HG02610 (cell line): Measurements from ENCODE around the gene ZBTB8B.
"Not testable (repeated sequence)": the region's sequence is repeated elsewhere in the genome, so short reads cannot be mapped to it uniquely, and the experiment has no call there.

ENCODE experiments used
- ATAC-seq: cut with Tn5 transposase; IDR thresholded peaks from one replicate; pipeline ENCODE4 v1.9.1; 2021; ENCODE audit warnings: mild to moderate bottlenecking, moderate library complexity; ENCODE audit not compliant: unreplicated experiment

Gene ZBTB8B

GRCh38 chr1:32464716-32465577 is at the start of gene ZBTB8B:
TSS of gene ZBTB8B (plus strand) at chr1:32465072. CDS start at chr1:32470625, 5,553 bp downstream.
- ATAC-seq: no peak

GRCh38 chr1:32421775-32422174 is 43.1 kb upstream of the ZBTB8B start:
- no peak for ATAC-seq

- no peak for ATAC-seq
Measured at GRCh38 chr1:32426489-32427255, 38.2 kb upstream of the ZBTB8B start.

GRCh38 chr1:32427264-32427963 is 37.5 kb upstream of the ZBTB8B start:
- ATAC-seq: no peak

- no peak for ATAC-seq
Measured at GRCh38 chr1:32431736-32432400, 33.0 kb upstream of the ZBTB8B start.

- ATAC-seq: no peak
Measured at GRCh38 chr1:32438136-32438535, 26.7 kb upstream of the ZBTB8B start.

- ATAC-seq: not testable (repeated sequence)
Measured at GRCh38 chr1:32438777-32439176, 26.1 kb upstream of the ZBTB8B start.

GRCh38 chr1:32441467-32441866 is 23.4 kb upstream of the ZBTB8B start:
- ATAC-seq: not testable (repeated sequence)

- no peak for ATAC-seq
Measured at GRCh38 chr1:32447469-32448185, 17.2 kb upstream of the ZBTB8B start.

- ATAC-seq: not testable (repeated sequence)
Measured at GRCh38 chr1:32448186-32448772, 16.6 kb upstream of the ZBTB8B start.

GRCh38 chr1:32448773-32449456 is 16.0 kb upstream of the ZBTB8B start:
- no peak for ATAC-seq

- ATAC-seq: not testable (repeated sequence)
Measured at GRCh38 chr1:32449457-32449831, 15.4 kb upstream of the ZBTB8B start.

- ATAC-seq: no peak
Measured at GRCh38 chr1:32454726-32455125, 10.1 kb upstream of the ZBTB8B start.

- no peak for ATAC-seq
Measured at GRCh38 chr1:32455958-32456357, 8.9 kb upstream of the ZBTB8B start.

GRCh38 chr1:32458798-32459197 is 6.1 kb upstream of the ZBTB8B start:
- ATAC-seq: not testable (repeated sequence)

- not testable (repeated sequence) for ATAC-seq
Measured at GRCh38 chr1:32462977-32463376, 1.9 kb upstream of the ZBTB8B start.

- no peak for ATAC-seq
Measured at GRCh38 chr1:32464191-32464715, 619 bp upstream of the ZBTB8B start.

- ATAC-seq: no peak
Measured at GRCh38 chr1:32465578-32465933, 684 bp downstream of the ZBTB8B start.

GRCh38 chr1:32466761-32467160 is 1.9 kb downstream of the ZBTB8B start:
- no peak for ATAC-seq
